ENCODE measurements around the gene F11R. TPM values are rescaled to one million over a fixed set of nuclear protein-coding genes. Genes with fewer than 3 reads are reported as not detected.
A peak's percentile ranks its signal among the peaks of the same experiment; 100 is the strongest.
"Not testable (repeated sequence)": the region's sequence is repeated elsewhere in the genome, so short reads cannot be mapped to it uniquely, and the experiment has no call there.

Gene F11R
- polyA plus RNA-seq = 4.8 TPM

GRCh38 chr1:161020509-161021164, at the start of gene F11R:
TSS of gene F11R (minus strand) at chr1:161021152. CDS start at chr1:161021073, 79 bp downstream.
- Mint-ChIP-seq H3K4me3 (peak within 1 kb of the TSS; percentile 91 to 99 (median 95)), H3K27me3 (peaks cover 2% of the 10 kb centered on the region), H3K4me1 (peaks cover 11 to 22% (median 14%) of the 10 kb centered on the region in 3 donors)

GRCh38 chr1:161069731-161070270, 48.8 kb upstream of the F11R start, which contains the start of gene ARHGAP30:
TSS of gene ARHGAP30 (minus strand) at chr1:161069891. CDS start at chr1:161069624, 267 bp downstream.
- Mint-ChIP-seq H3K4me3 (peak within 1 kb of the TSS; percentile 97 to 98 (median 98)), H3K36me3 (peaks cover 5% of the 10 kb centered on the region), H3K4me1 (peaks cover 24 to 36% (median 34%) of the 10 kb centered on the region in 3 donors), H3K9me3 (no peaks in the 10 kb centered on the region), H3K27me3 (no peaks in the 10 kb centered on the region), H3K27ac (peak within 1 kb of the TSS; percentile 97 to 100 (median 98))

More at GRCh38 chr1:161020509-161021164, at the start of gene F11R:
- Mint-ChIP-seq H3K27ac (peak within 1 kb of the TSS; percentile 92 to 96 (median 95)), H3K9me3 (peaks cover 0 to 2% (median 0%) of the 10 kb centered on the region in 3 donors), H3K36me3 (peaks cover 2% of the 10 kb centered on the region)

GRCh38 chr1:161069241-161069640, 48.3 kb upstream of the F11R start:
- Mint-ChIP-seq H3K9me3 (no peaks in the 10 kb centered on the region), H3K36me3 (peaks cover 5% of the 10 kb centered on the region), H3K4me3 (peak overlapping the region; percentile 97 to 98 (median 98)), H3K27ac (peak overlapping the region; percentile 97 to 100 (median 98)), H3K27me3 (no peaks in the 10 kb centered on the region), H3K4me1 (peaks cover 27 to 40% (median 39%) of the 10 kb centered on the region in 3 donors)

- H3K9me3 Mint-ChIP-seq = no peaks in the 10 kb centered on the region
- peaks cover 5% of the 10 kb centered on the region for H3K36me3 Mint-ChIP-seq
- H3K27me3 Mint-ChIP-seq = no peaks in the 10 kb centered on the region
- peak overlapping the region; percentile 97 to 98 (median 98) for H3K4me3 Mint-ChIP-seq
- peak overlapping the region; percentile 97 to 100 (median 98) for H3K27ac Mint-ChIP-seq
- peaks cover 31 to 46% (median 43%) of the 10 kb centered on the region in 3 donors for H3K4me1 Mint-ChIP-seq
These were observed 47.6 kb upstream of the F11R start for GRCh38 chr1:161068306-161069234.

GRCh38 chr1:161066694-161067093, 45.7 kb upstream of the F11R start:
- H3K36me3 Mint-ChIP-seq = peaks cover 5% of the 10 kb centered on the region
- no peaks in the 10 kb centered on the region for H3K27me3 Mint-ChIP-seq
- no peaks in the 10 kb centered on the region for H3K9me3 Mint-ChIP-seq
- H3K4me1 Mint-ChIP-seq = peaks cover 41 to 50% (median 47%) of the 10 kb centered on the region in 3 donors
- H3K27ac Mint-ChIP-seq = peak overlapping the region; percentile 97 to 100 (median 98)
- H3K4me3 Mint-ChIP-seq = peak overlapping the region; percentile 87 to 98 (median 98)

GRCh38 chr1:161065681-161066080, 44.7 kb upstream of the F11R start:
- H3K27me3 Mint-ChIP-seq, H3K36me3 Mint-ChIP-seq, H3K9me3 Mint-ChIP-seq: not testable (repeated sequence)
- Mint-ChIP-seq H3K4me3 (peak overlapping the region in 3 of 4 donors; percentile 57 to 98 (median 60)), H3K27ac (peak overlapping the region in 2 of 3 donors; percentile 25 to 100), H3K4me1 (peaks cover 36 to 48% (median 46%) of the 10 kb centered on the region in 3 donors)

GRCh38 chr1:161063936-161064335, 43.0 kb upstream of the F11R start:
- H3K9me3 Mint-ChIP-seq, H3K27me3 Mint-ChIP-seq, H3K36me3 Mint-ChIP-seq: not testable (repeated sequence)
- peak overlapping the region; percentile 60 to 86 (median 78) for H3K27ac Mint-ChIP-seq
- H3K4me3 Mint-ChIP-seq = peak overlapping the region in 3 of 4 donors; percentile 72 to 84 (median 75)
- H3K4me1 Mint-ChIP-seq = peaks cover 29 to 47% (median 46%) of the 10 kb centered on the region in 3 donors

GRCh38 chr1:161061419-161061818, 40.5 kb upstream of the F11R start:
- no peaks in the 10 kb centered on the region for H3K27me3 Mint-ChIP-seq
- H3K9me3 Mint-ChIP-seq = no peaks in the 10 kb centered on the region
- peaks cover 20 to 34% (median 30%) of the 10 kb centered on the region in 3 donors for H3K4me1 Mint-ChIP-seq
- H3K36me3 Mint-ChIP-seq = peaks cover 2% of the 10 kb centered on the region
- H3K4me3 Mint-ChIP-seq = peak overlapping the region in 1 of 4 donors; percentile 58
- H3K27ac Mint-ChIP-seq = no peak overlapping the region

GRCh38 chr1:161059293-161059692, 38.3 kb upstream of the F11R start:
- peaks cover 20 to 29% (median 22%) of the 10 kb centered on the region in 3 donors for H3K4me1 Mint-ChIP-seq

GRCh38 chr1:161054805-161055204, 33.9 kb upstream of the F11R start:
- Mint-ChIP-seq H3K27ac (no peak overlapping the region), H3K36me3 (peaks cover 6% of the 10 kb centered on the region), H3K27me3 (no peaks in the 10 kb centered on the region), H3K4me1 (peaks cover 6 to 14% (median 10%) of the 10 kb centered on the region in 3 donors), H3K4me3 (no peak overlapping the region), H3K9me3 (no peaks in the 10 kb centered on the region)

More at GRCh38 chr1:161059293-161059692, 38.3 kb upstream of the F11R start:
- peaks cover 2% of the 10 kb centered on the region for H3K36me3 Mint-ChIP-seq
- H3K27me3 Mint-ChIP-seq = no peaks in the 10 kb centered on the region
- no peak overlapping the region for H3K4me3 Mint-ChIP-seq
- no peaks in the 10 kb centered on the region for H3K9me3 Mint-ChIP-seq
- H3K27ac Mint-ChIP-seq = peak overlapping the region in 2 of 3 donors; percentile 76 to 85

- Mint-ChIP-seq H3K27me3 (no peaks in the 10 kb centered on the region), H3K36me3 (peaks cover 8% of the 10 kb centered on the region), H3K4me1 (peaks cover under 1 to 10% (median 9%) of the 10 kb centered on the region in 3 donors)
These were observed 33.3 kb upstream of the F11R start for GRCh38 chr1:161054232-161054631.

GRCh38 chr1:161052899-161053298, 31.9 kb upstream of the F11R start:
- Mint-ChIP-seq H3K36me3 (peaks cover 12% of the 10 kb centered on the region), H3K4me1 (peaks cover 4 to 17% (median 10%) of the 10 kb centered on the region in 3 donors), H3K4me3 (no peak overlapping the region)

More at GRCh38 chr1:161054232-161054631, 33.3 kb upstream of the F11R start:
- Mint-ChIP-seq H3K9me3 (no peaks in the 10 kb centered on the region), H3K4me3 (no peak overlapping the region), H3K27ac (no peak overlapping the region)

GRCh38 chr1:161051219-161051618, 30.3 kb upstream of the F11R start:
- Mint-ChIP-seq H3K9me3 (no peaks in the 10 kb centered on the region), H3K4me3 (no peak overlapping the region), H3K36me3 (peaks cover 17% of the 10 kb centered on the region), H3K27me3 (no peaks in the 10 kb centered on the region), H3K4me1 (peaks cover 11 to 24% (median 18%) of the 10 kb centered on the region in 3 donors), H3K27ac (peak overlapping the region in 2 of 3 donors; percentile 39)

More at GRCh38 chr1:161052899-161053298, 31.9 kb upstream of the F11R start:
- Mint-ChIP-seq H3K27ac (peak overlapping the region; percentile 47 to 71 (median 54)), H3K27me3 (no peaks in the 10 kb centered on the region), H3K9me3 (no peaks in the 10 kb centered on the region)

- no peaks in the 10 kb centered on the region for H3K9me3 Mint-ChIP-seq
- no peaks in the 10 kb centered on the region for H3K27me3 Mint-ChIP-seq
- H3K4me3 Mint-ChIP-seq = peak overlapping the region in 1 of 4 donors; percentile 41
- H3K4me1 Mint-ChIP-seq = peaks cover 25 to 28% (median 28%) of the 10 kb centered on the region in 3 donors
- peaks cover 17% of the 10 kb centered on the region for H3K36me3 Mint-ChIP-seq
- peak overlapping the region; percentile 94 to 100 (median 97) for H3K27ac Mint-ChIP-seq
These were observed 28.2 kb upstream of the F11R start for GRCh38 chr1:161048949-161049722.
